ENCODE data around the gene MYT1. TPM values are rescaled to one million over a fixed set of nuclear protein-coding genes. Genes with fewer than 3 reads are reported as not detected.

MYT1 gene
- total and polyA plus RNA-seq, 2 of the 13 experiments (the other 11 are each of a cell fraction or from before 2014, with no cell fraction given): 0.58 to 2.5 TPM

GRCh38 chr20:64223526-64224067 lies 59.3 kb downstream of the MYT1 start (continued):
- TF ChIP-seq ARID4A (CRISPR knock-in tag; IDR thresholded peaks at IDR 0.05; ENCODE audit: borderline replicate concordance) (peak; percentile 56; the same call in 1 of the 2 replicates), ZNF615 (CRISPR knock-in tag; IDR thresholded peaks at IDR 0.05; ENCODE audit: borderline replicate concordance) (no peak), ZNF235 (CRISPR knock-in tag; IDR thresholded peaks at IDR 0.05; ENCODE audit: borderline replicate concordance) (no peak), PAX8 (CRISPR knock-in tag; IDR thresholded peaks at IDR 0.05; ENCODE audit: borderline replicate concordance) (no peak), TCF7 (IDR thresholded peaks at IDR 0.05; ENCODE audit: low read depth) (no peak), IRF2 (CRISPR knock-in tag; IDR thresholded peaks at IDR 0.05) (peak; percentile 62; the same call in 1 of the 2 replicates), ZNF275 (CRISPR knock-in tag; IDR thresholded peaks at IDR 0.05; ENCODE audit: borderline replicate concordance) (no peak), SP140L (CRISPR knock-in tag; IDR thresholded peaks at IDR 0.05; ENCODE audit: borderline replicate concordance) (no peak), ZBTB21 (CRISPR knock-in tag; IDR thresholded peaks at IDR 0.05) (no peak), MNT (IDR thresholded peaks at IDR 0.05) (no peak), ZFP37 (CRISPR knock-in tag; IDR thresholded peaks at IDR 0.05; ENCODE audit: borderline replicate concordance) (no peak), ZBTB42 (CRISPR knock-in tag; IDR thresholded peaks at IDR 0.05) (no peak), ZC3H4 (CRISPR knock-in tag; IDR thresholded peaks at IDR 0.05; ENCODE audit: borderline replicate concordance) (no peak), TAF1 (CRISPR knock-in tag; IDR thresholded peaks at IDR 0.05) (no peak), WIZ (CRISPR knock-in tag; IDR thresholded peaks at IDR 0.05) (no peak), ZNF737 (CRISPR knock-in tag; IDR thresholded peaks at IDR 0.05; ENCODE audit: borderline replicate concordance) (0 out of 2 replicates have a peak, but pooled peaks have one; percentile 52), FOSL1 (CRISPR knock-in tag; IDR thresholded peaks at IDR 0.05; ENCODE audit: borderline replicate concordance) (no peak), GRHL1 (CRISPR knock-in tag; conservative IDR thresholded peaks at IDR 0.05) (no peak), THAP11 (CRISPR knock-in tag; IDR thresholded peaks at IDR 0.05) (peak; percentile 60), PHF20 (CRISPR knock-in tag; IDR thresholded peaks at IDR 0.05) (no peak), ZFP36L1 (CRISPR knock-in tag; IDR thresholded peaks at IDR 0.05) (no peak), SKI (IDR thresholded peaks at IDR 0.05; ENCODE audit: partially characterized antibody) (no peak), HES4 (CRISPR knock-in tag; IDR thresholded peaks at IDR 0.05; ENCODE audit: borderline replicate concordance) (peak; percentile 15; the same call in 1 of the 2 replicates)

Measured in HepG2 (cell line).